Natural killer cell (primary cell): ENCODE measurements around the gene TBC1D22B. TPM values are rescaled to one million over a fixed set of nuclear protein-coding genes. Genes with fewer than 3 reads are reported as not detected.
"Not testable (repeated sequence)": the region's sequence is repeated elsewhere in the genome, so short reads cannot be mapped to it uniquely, and the experiment has no call there.

Experiments used
- ATAC-seq, 3 donors: fragments of 150-1000 bp in 2 of 3; fragments of 200-7000 bp in 1 of 3; cut with Tn5 transposase; 1 replicate in 1 of 3; 2 replicates in 2 of 3; pipeline ENCODE4 v1.10.0; 2021; ENCODE audit warnings: mild to moderate bottlenecking in 2 of 3, moderate library complexity in 2 of 3
- DNase-seq, 2 donors: peaks; one replicate each; pipeline versions ENCODE4 v3.0.0 to v3.0.0-alpha.2; 2013 to 2021; ENCODE audit warnings: mixed read lengths in 1 of 2
- H3K27ac ChIP-seq: one replicate; pipeline ENCODE4 v1.5.1; 2013; ENCODE audit warnings: mild to moderate bottlenecking, low read length
- H3K27me3 ChIP-seq: one replicate; pipeline ENCODE4 v1.6.1; 2013; ENCODE audit warnings: low read length; ENCODE audit not compliant: control insufficient read depth, insufficient read depth
- H3K36me3 ChIP-seq: one replicate; pipeline ENCODE4 v1.6.1; 2013; ENCODE audit warnings: low read length; ENCODE audit not compliant: control insufficient read depth, insufficient read depth
- H3K4me1 ChIP-seq: one replicate; pipeline ENCODE4 v1.6.1; 2013; ENCODE audit warnings: low read length; ENCODE audit not compliant: control insufficient read depth, insufficient read depth
- H3K4me3 ChIP-seq: one replicate; pipeline ENCODE4 v1.5.1; 2013; ENCODE audit warnings: low read length
- H3K9me3 ChIP-seq: one replicate; pipeline ENCODE4 v1.6.1; 2013; ENCODE audit warnings: low read length; ENCODE audit not compliant: control insufficient read depth, insufficient read depth
- H3K27ac Mint-ChIP-seq, 2 donors: one replicate each; pipeline ENCODE4 v1.8.0; 2022; ENCODE audit warnings: mild to moderate bottlenecking in 2 of 2, mixed read lengths in 2 of 2, moderate library complexity in 1 of 2
- H3K27me3 Mint-ChIP-seq, 2 donors: one replicate each; pipeline ENCODE4 v1.8.0; 2022; ENCODE audit warnings: low read depth in 2 of 2, mixed read lengths in 2 of 2
- H3K36me3 Mint-ChIP-seq: one replicate; pipeline ENCODE4 v1.8.0; 2022; ENCODE audit warnings: mixed read lengths
- H3K4me1 Mint-ChIP-seq, 2 donors: one replicate each; pipeline ENCODE4 v1.8.0; 2022; ENCODE audit warnings: mixed read lengths in 2 of 2
- H3K4me3 Mint-ChIP-seq: one replicate; pipeline ENCODE4 v1.8.0; 2022; ENCODE audit warnings: mild to moderate bottlenecking, moderate library complexity, mixed read lengths
- H3K9me3 Mint-ChIP-seq, 2 donors: one replicate each; pipeline ENCODE4 v1.8.0; 2022; ENCODE audit warnings: mixed read lengths in 2 of 2
- CTCF ChIP-seq: fragments of 200-600 bp; IDR thresholded peaks from one replicate; pipeline ENCODE4 v1.8.0; 2022; ENCODE audit warnings: antibody characterized with exemption
- WGBS: methylation state at CpG from one replicate; pipeline ENCODE4 v1.1.7; 2013; ENCODE audit warnings: missing lambda C conversion rate; ENCODE audit not compliant: insufficient coverage; 5-methylcytosine and 5-hydroxymethylcytosine counted together
- intact Hi-C: fragments of 100-400 bp; cut with micrococcal nuclease; formaldehyde crosslinking; loops from one replicate; pipeline ENCODE4 v1.14.2; 2022
- total RNA-seq, 4 donors: library from RNA; stranded (reverse); fragments of 120-200 nt in 1 of 4; gene quantifications; one replicate each; pipeline versions ENCODE4 v1.2.3 to v1.2.4, GENCODE V29; 2013 to 2022

TBC1D22B gene
- total RNA-seq, 3 donors from 2014 or later (not counting 1 experiment from before 2014, with no cell fraction given) = 8.0 to 12.1 (median 12.0) TPM

- Histone ChIP-seq H3K4me3 (no peak overlapping the region), H3K27me3 (no peaks in the 10 kb centered on the region), H3K9me3 (no peaks in the 10 kb centered on the region), H3K36me3 (peaks cover 33% of the 10 kb centered on the region), H3K4me1 (no peaks in the 10 kb centered on the region), H3K27ac (no peak overlapping the region)
- H3K9me3 Mint-ChIP-seq = no peaks in the 10 kb centered on the region
- DNase-seq = no peak
- WGBS = 93% methylated on average over 6 of the region's 8 CpGs
- ATAC-seq = no peak
- no peaks in the 10 kb centered on the region for H3K27me3 Mint-ChIP-seq
- TF ChIP-seq CTCF = no peak
- peaks cover 0 to 5% of the 10 kb centered on the region in 2 donors for H3K4me1 Mint-ChIP-seq
- intact Hi-C loops = no loop called here
- H3K27ac Mint-ChIP-seq = no peak overlapping the region
- H3K36me3 Mint-ChIP-seq = no peaks in the 10 kb centered on the region
- H3K4me3 Mint-ChIP-seq = no peak overlapping the region
These were observed 64.2 kb downstream of the TBC1D22B start for GRCh38 chr6:37321516-37322415.

GRCh38 chr6:37323580-37323979 lies 66.0 kb downstream of the TBC1D22B start:
- Histone ChIP-seq H3K27me3 (no peaks in the 10 kb centered on the region), H3K36me3 (peaks cover 15% of the 10 kb centered on the region), H3K9me3 (no peaks in the 10 kb centered on the region), H3K4me1 (no peaks in the 10 kb centered on the region), H3K4me3 (no peak overlapping the region), H3K27ac (no peak overlapping the region)
- ATAC-seq (no peak), DNase-seq (no peak)
- Mint-ChIP-seq H3K4me1 (peaks cover 0 to 5% of the 10 kb centered on the region in 2 donors), H3K4me3 (no peak overlapping the region), H3K9me3 (no peaks in the 10 kb centered on the region), H3K27me3 (no peaks in the 10 kb centered on the region), H3K36me3 (no peaks in the 10 kb centered on the region), H3K27ac (no peak overlapping the region)
- TF ChIP-seq CTCF = no peak
- intact Hi-C loops = no loop called here
- 81% methylated on average over 3 of the region's 3 CpGs for WGBS

- no peak for ATAC-seq
- H3K27me3 ChIP-seq = no peaks in the 10 kb centered on the region
- peaks cover 0 to 5% of the 10 kb centered on the region in 2 donors for H3K4me1 Mint-ChIP-seq
- H3K27me3 Mint-ChIP-seq = no peaks in the 10 kb centered on the region
- no peaks in the 10 kb centered on the region for H3K36me3 Mint-ChIP-seq
- intact Hi-C loops = loop anchor here (1.0 kb wide), 2 partner anchors 242 to 368 kb away; no protein-coding TSS in a partner anchor
- H3K27ac Mint-ChIP-seq = no peak overlapping the region
- no peak overlapping the region for H3K4me3 Mint-ChIP-seq
- H3K27ac ChIP-seq = no peak overlapping the region
- DNase-seq = no peak
- TF ChIP-seq CTCF = no peak
- 78% methylated on average over 4 of the region's 4 CpGs for WGBS
- H3K36me3 ChIP-seq = peaks cover 8% of the 10 kb centered on the region
- H3K4me3 ChIP-seq = no peak overlapping the region
- H3K4me1 ChIP-seq = no peaks in the 10 kb centered on the region
- H3K9me3 ChIP-seq = no peaks in the 10 kb centered on the region
- H3K9me3 Mint-ChIP-seq = no peaks in the 10 kb centered on the region
These were observed 66.8 kb downstream of the TBC1D22B start for GRCh38 chr6:37324131-37325033.

GRCh38 chr6:37330345-37330744 lies 72.8 kb downstream of the TBC1D22B start:
- ATAC-seq, H3K27ac ChIP-seq, H3K27me3 ChIP-seq, H3K27ac Mint-ChIP-seq, H3K9me3 ChIP-seq, H3K4me1 ChIP-seq, H3K36me3 Mint-ChIP-seq, intact Hi-C loops, H3K4me3 ChIP-seq, H3K4me1 Mint-ChIP-seq, DNase-seq, H3K27me3 Mint-ChIP-seq, H3K4me3 Mint-ChIP-seq, H3K9me3 Mint-ChIP-seq: not testable (repeated sequence)
- over 99% methylated on average over 9 of the region's 10 CpGs for WGBS
- peaks cover 13% of the 10 kb centered on the region for H3K36me3 ChIP-seq
